HepG2 (cell line): ENCODE measurements around the gene COPS4. TPM values are rescaled to one million over a fixed set of nuclear protein-coding genes. Genes with fewer than 3 reads are reported as not detected.

Experiments used
- CEBPB ChIP-seq: IDR thresholded peaks from 2 replicates; pipeline ENCODE4 v1.6.1; 2011; ENCODE audit warnings: low read depth, low read length, improper control_type of control experiment, borderline replicate concordance
- CHD4 ChIP-seq: fragments of 200-600 bp; sonication (generic); IDR thresholded peaks from 2 replicates; pipeline ENCODE4 v1.7.0; 2017; ENCODE audit warnings: mild to moderate bottlenecking, low read length, borderline replicate concordance
- ELF4 ChIP-seq: sonication (generic); formaldehyde crosslinking; IDR thresholded peaks from 2 replicates; pipeline ENCODE4 v1.5.0; 2020; ENCODE audit warnings: missing genetic modification reagents, mild to moderate bottlenecking, moderate library complexity, borderline replicate concordance
- LRRFIP1 ChIP-seq: sonication (generic); formaldehyde crosslinking; conservative IDR thresholded peaks from 2 replicates; pipeline ENCODE4 v1.4.0; 2020; ENCODE audit warnings: missing genetic modification reagents
- PAXIP1 ChIP-seq: sonication (generic); formaldehyde crosslinking; conservative IDR thresholded peaks from 2 replicates; pipeline ENCODE4 v1.4.0; 2020; ENCODE audit warnings: mild to moderate bottlenecking, missing genetic modification reagents, moderate library complexity
- RBM22 ChIP-seq: fragments of 200-400 bp; formaldehyde crosslinking; optimal IDR thresholded peaks from 2 replicates; pipeline ENCODE3; 2017; ENCODE audit warnings: mild to moderate bottlenecking, low read length, moderate library complexity
- SALL1 ChIP-seq: sonication (generic); formaldehyde crosslinking; IDR thresholded peaks from 2 replicates; pipeline ENCODE4 v1.8.0; 2022; ENCODE audit warnings: mild to moderate bottlenecking, missing genetic modification reagents
- SCMH1 ChIP-seq: sonication (generic); formaldehyde crosslinking; IDR thresholded peaks from 2 replicates; pipeline ENCODE4 v1.9.0; 2021; ENCODE audit warnings: missing genetic modification reagents, mild to moderate bottlenecking, borderline replicate concordance
- TIGD3 ChIP-seq: sonication (generic); formaldehyde crosslinking; IDR thresholded peaks from 2 replicates; pipeline ENCODE4 v1.5.1; 2020; ENCODE audit warnings: mild to moderate bottlenecking, missing genetic modification reagents, borderline replicate concordance
- ZNF12 ChIP-seq: sonication (generic); formaldehyde crosslinking; IDR thresholded peaks from 2 replicates; pipeline ENCODE4 v1.5.0; 2020; ENCODE audit warnings: missing genetic modification reagents
- ZNF264 ChIP-seq: sonication (generic); formaldehyde crosslinking; IDR thresholded peaks from 2 replicates; pipeline ENCODE4 v1.4.0; 2020; ENCODE audit warnings: missing genetic modification reagents
- ZNF501 ChIP-seq: sonication (generic); formaldehyde crosslinking; IDR thresholded peaks from 2 replicates; pipeline ENCODE4 v1.5.1; 2020; ENCODE audit warnings: mild to moderate bottlenecking, moderate library complexity, missing genetic modification reagents
- ZNF512B ChIP-seq: sonication (generic); formaldehyde crosslinking; IDR thresholded peaks from 2 replicates; pipeline ENCODE4 v1.5.1; 2020; ENCODE audit warnings: missing genetic modification reagents, mild to moderate bottlenecking, borderline replicate concordance
- ZNF550 ChIP-seq: sonication (generic); formaldehyde crosslinking; IDR thresholded peaks from 2 replicates; pipeline ENCODE4 v1.4.0; 2020; ENCODE audit warnings: mild to moderate bottlenecking, missing genetic modification reagents, borderline replicate concordance
- ZNF556 ChIP-seq: sonication (generic); formaldehyde crosslinking; IDR thresholded peaks from 2 replicates; pipeline ENCODE4 v1.4.0; 2020; ENCODE audit warnings: mild to moderate bottlenecking, missing genetic modification reagents, borderline replicate concordance
- ZNF772 ChIP-seq: sonication (generic); formaldehyde crosslinking; IDR thresholded peaks from 2 replicates; pipeline ENCODE4 v1.5.0; 2020; ENCODE audit warnings: mild to moderate bottlenecking, missing genetic modification reagents
- ZNF792 ChIP-seq: IDR thresholded peaks from 2 replicates; pipeline ENCODE4 v1.6.1; 2016
- polyA plus RNA-seq, 8 experiments: library from polyadenylated mRNA; depleted of rRNA in 3 of 8; stranded (reverse) in 7 of 8; unstranded in 1 of 8; fragments of >200 nt; fragmentation: Illumina TruSeq in 4 of 8; extraction: Trizol in 4 of 8; gene quantifications; 2 replicates each; pipeline versions ENCODE4 v1.2.1 to v1.2.3, GENCODE V29; 2011 to 2016; ENCODE audit warnings: low read depth in 4 of 8, missing spikeins in 1 of 8, mixed read lengths in 1 of 8; ENCODE audit not compliant: insufficient read depth in 1 of 8
- total RNA-seq, 5 experiments: library from RNA; depleted of rRNA; stranded (reverse); fragments of >200 nt; fragmentation: Illumina TruSeq; extraction: Trizol; gene quantifications; 2 replicates each; pipeline ENCODE4 v1.2.3, GENCODE V29; 2016; ENCODE audit warnings: low read depth in 1 of 5

The COPS4 gene
- total and polyA plus RNA-seq, 2 of the 13 experiments (the other 11 are each of a cell fraction or from before 2014, with no cell fraction given), result 28.8 to 52.5 TPM

GRCh38 chr4:83034630-83035494, at the start of gene COPS4 (continued):
- TF ChIP-seq CHD4, result no peak; the same call in 1 of the 2 replicates
- no peak for TF ChIP-seq ELF4 (CRISPR knock-in tag)
- no peak for TF ChIP-seq SCMH1
- 0 out of 2 replicates have a peak, but pooled peaks have one; percentile 33 for TF ChIP-seq ZNF12
- TF ChIP-seq ZNF772 (CRISPR knock-in tag), result peak; percentile 89
- TF ChIP-seq ZNF512B (CRISPR knock-in tag), result no peak
- TF ChIP-seq RBM22, result peak; percentile 36
- TF ChIP-seq ZNF501 (CRISPR knock-in tag), result peak; percentile 88
- 0 out of 2 replicates have a peak, but pooled peaks have one; percentile 57 for TF ChIP-seq ZNF550 (CRISPR knock-in tag)
- TF ChIP-seq TIGD3 (CRISPR knock-in tag), result no peak
- no peak for TF ChIP-seq LRRFIP1 (CRISPR knock-in tag)
- TF ChIP-seq SALL1, result peak; percentile 86
- peak; percentile 85; the same call in 1 of the 2 replicates for TF ChIP-seq ZNF264
- peak; percentile 64 for TF ChIP-seq ZNF792
- peak; percentile 95; the same call in 1 of the 2 replicates for TF ChIP-seq ZNF556
- TF ChIP-seq PAXIP1 (CRISPR knock-in tag), result peak; percentile 87
- no peak for TF ChIP-seq CEBPB
